MM.1S (cell line): ENCODE data around the gene NTF3.

ENCODE experiments used
- CTCF ChIP-seq: fragments of 300-600 bp; sonication (generic); IDR thresholded peaks from 2 replicates; pipeline ENCODE4 v1.5.1; 2016; ENCODE audit warnings: antibody characterized with exemption, low read length, mixed read lengths
- EZH2 ChIP-seq: fragments of 300-600 bp; sonication (generic); optimal IDR thresholded peaks from 2 replicates; pipeline ENCODE3; 2017; ENCODE audit warnings: low read depth, mild to moderate bottlenecking, antibody characterized with exemption, low read length, mixed read lengths

DNA sequence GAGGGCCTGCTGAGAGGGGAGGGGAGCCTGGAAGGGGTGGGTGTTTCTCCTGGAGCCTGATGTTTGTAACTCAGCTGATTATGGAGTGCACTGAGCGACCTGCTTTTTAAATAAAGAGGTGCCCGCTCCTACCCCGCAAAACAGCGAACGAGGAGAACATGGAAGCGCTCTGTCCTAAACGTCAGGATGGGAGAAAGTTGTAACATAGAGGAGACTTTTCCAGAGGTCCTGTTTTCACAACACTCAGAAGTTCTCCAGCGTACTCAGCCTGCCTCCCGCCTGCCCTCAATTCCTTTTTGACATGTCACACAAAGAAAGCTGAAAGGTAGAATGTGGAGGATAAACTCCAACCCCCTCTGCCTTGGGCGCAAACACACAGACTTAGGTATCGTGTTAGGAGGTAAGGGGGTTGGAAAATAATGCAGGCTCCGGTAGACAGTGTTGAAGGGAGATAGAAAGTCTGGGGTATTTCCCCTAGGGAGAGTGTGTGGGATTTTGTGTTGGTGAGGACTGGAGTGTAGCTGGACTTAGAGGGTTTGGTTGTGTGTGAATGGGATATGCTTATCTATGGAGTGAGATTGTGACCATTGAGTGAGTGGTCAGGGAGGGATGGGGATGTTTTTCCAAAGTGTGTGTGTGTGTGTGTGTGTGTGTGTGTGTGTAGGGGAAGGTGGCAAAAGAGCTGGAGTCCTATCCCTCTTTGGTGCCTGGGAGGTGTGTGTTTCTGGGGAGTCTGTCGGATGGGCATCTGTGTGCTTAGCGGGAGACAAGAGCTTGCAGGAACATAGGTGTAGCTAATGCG lies 2.1 kb downstream of the NTF3 start:
- TF ChIP-seq CTCF: no peak
- TF ChIP-seq EZH2: no peak
